ENCODE results near the gene CD302.
A peak's percentile ranks its signal among the peaks of the same experiment; 100 is the strongest.
"Not testable (repeated sequence)": the region's sequence is repeated elsewhere in the genome, so short reads cannot be mapped to it uniquely, and the experiment has no call there.

The CD302 gene

GRCh38 chr2:159797543-159798375 lies at the start of gene CD302:
TSS of gene CD302 (minus strand) at chr2:159798208. CDS start at chr2:159798198, 10 bp downstream.
- DNase-seq (ENCODE audit: low read depth): no peak

GRCh38 chr2:159846564-159846963 lies 48.6 kb upstream of the CD302 start:
- DNase-seq (ENCODE audit: low read depth): no peak

- DNase-seq (ENCODE audit: low read depth): no peak
These were observed 42.6 kb upstream of the CD302 start for GRCh38 chr2:159840616-159841015.

GRCh38 chr2:159832858-159833257 lies 34.9 kb upstream of the CD302 start:
- DNase-seq (ENCODE audit: low read depth): no peak

GRCh38 chr2:159832026-159832425 lies 34.0 kb upstream of the CD302 start:
- no peak for DNase-seq (ENCODE audit: low read depth)

- no peak for DNase-seq (ENCODE audit: low read depth)
These were observed 31.4 kb upstream of the CD302 start for GRCh38 chr2:159829376-159829775.

GRCh38 chr2:159828738-159829137 lies 30.7 kb upstream of the CD302 start:
- no peak for DNase-seq (ENCODE audit: low read depth)

GRCh38 chr2:159822478-159822833 lies 24.4 kb upstream of the CD302 start:
- not testable (repeated sequence) for DNase-seq (ENCODE audit: low read depth)

- DNase-seq (ENCODE audit: low read depth): not testable (repeated sequence)
These were observed 23.9 kb upstream of the CD302 start for GRCh38 chr2:159821775-159822477.

GRCh38 chr2:159818940-159819339 lies 20.9 kb upstream of the CD302 start:
- no peak for DNase-seq (ENCODE audit: low read depth)

- DNase-seq (ENCODE audit: low read depth): no peak
These were observed 19.3 kb upstream of the CD302 start for GRCh38 chr2:159817283-159817682.

- no peak for DNase-seq (ENCODE audit: low read depth)
These were observed 13.2 kb upstream of the CD302 start for GRCh38 chr2:159811232-159811631.

- DNase-seq (ENCODE audit: low read depth): no peak
These were observed 10.0 kb upstream of the CD302 start for GRCh38 chr2:159808032-159808425.

- peak; percentile 18 for DNase-seq (ENCODE audit: low read depth)
These were observed 9.4 kb upstream of the CD302 start for GRCh38 chr2:159807183-159808031.

- no peak for DNase-seq (ENCODE audit: low read depth)
These were observed 6.9 kb upstream of the CD302 start for GRCh38 chr2:159804941-159805340.

GRCh38 chr2:159803235-159803962 lies 5.4 kb upstream of the CD302 start:
- no peak for DNase-seq (ENCODE audit: low read depth)

- DNase-seq (ENCODE audit: low read depth): no peak
These were observed 4.7 kb upstream of the CD302 start for GRCh38 chr2:159802673-159803072.

GRCh38 chr2:159799833-159800232 lies 1.8 kb upstream of the CD302 start:
- DNase-seq (ENCODE audit: low read depth): no peak

GRCh38 chr2:159798376-159798725 lies 343 bp upstream of the CD302 start:
- DNase-seq (ENCODE audit: low read depth): no peak

- no peak for DNase-seq (ENCODE audit: low read depth)
These were observed 824 bp downstream of the CD302 start for GRCh38 chr2:159797225-159797542.

GRCh38 chr2:159795841-159796690 lies 1.9 kb downstream of the CD302 start:
- DNase-seq (ENCODE audit: low read depth): no peak
